Effector memory CD4-positive, alpha-beta T cell (primary cell): Measurements from ENCODE around the gene C1QTNF12.

Experiments
- DNase-seq, 3 donors: peaks; one replicate each; pipeline ENCODE4 v3.0.0-alpha.2; 2020
- H3K27ac ChIP-seq: 2 replicates; pipeline ENCODE4 v1.7.0; 2013; ENCODE audit warnings: mild to moderate bottlenecking, low read length, moderate library complexity; ENCODE audit not compliant: insufficient read depth, poor library complexity, severe bottlenecking
- H3K27me3 ChIP-seq: replicated peaks from 2 replicates; pipeline ENCODE4 v1.7.0; 2013; ENCODE audit warnings: mild to moderate bottlenecking, low read length; ENCODE audit not compliant: insufficient read depth, control insufficient read depth, poor library complexity, severe bottlenecking
- H3K36me3 ChIP-seq: 2 replicates; pipeline ENCODE4 v1.7.0; 2013; ENCODE audit warnings: mild to moderate bottlenecking, low read length, moderate library complexity; ENCODE audit not compliant: control insufficient read depth, insufficient read depth
- H3K4me1 ChIP-seq: 2 replicates; pipeline ENCODE4 v1.7.0; 2013; ENCODE audit warnings: low read length, mild to moderate bottlenecking; ENCODE audit not compliant: control insufficient read depth, insufficient read depth, poor library complexity, severe bottlenecking
- H3K4me3 ChIP-seq: 2 replicates; pipeline ENCODE4 v1.7.0; 2013; ENCODE audit warnings: low read length, low read depth, mild to moderate bottlenecking; ENCODE audit not compliant: insufficient read depth, poor library complexity, severe bottlenecking
- H3K9me3 ChIP-seq: 2 replicates; pipeline ENCODE4 v1.7.0; 2013; ENCODE audit warnings: mild to moderate bottlenecking, low read length, moderate library complexity; ENCODE audit not compliant: control insufficient read depth
- total RNA-seq, 3 donors: gene quantifications; one replicate each; lab custom pipeline; 2026; lab: John Stamatoyannopoulos, UW

Gene C1QTNF12
- 0.52 to 1.1 (median 0.58) reads per million in 3 donors for total RNA-seq

- no peaks in the 10 kb centered on the region for H3K36me3 ChIP-seq
- H3K4me3 ChIP-seq: no peak within 1 kb of the TSS
- DNase-seq: no peak
- H3K4me1 ChIP-seq: peaks cover 20% of the 10 kb centered on the region
- H3K27ac ChIP-seq: no peak within 1 kb of the TSS
- H3K9me3 ChIP-seq: no peaks in the 10 kb centered on the region
- peaks cover 13% of the 10 kb centered on the region for H3K27me3 ChIP-seq
Observed at GRCh38 chr1:1246577-1247340, at the start of gene C1QTNF12. Gene C1QTNF12 (minus strand): TSS chr1:1246722. CDS start chr1:1246690, 32 bp downstream.

- DNase-seq: no peak
- no peak overlapping the region for H3K27ac ChIP-seq
- no peaks in the 10 kb centered on the region for H3K9me3 ChIP-seq
- no peaks in the 10 kb centered on the region for H3K4me1 ChIP-seq
- H3K36me3 ChIP-seq: no peaks in the 10 kb centered on the region
- no peak overlapping the region for H3K4me3 ChIP-seq
- no peaks in the 10 kb centered on the region for H3K27me3 ChIP-seq
Observed at GRCh38 chr1:1295154-1295923, 48.8 kb upstream of the C1QTNF12 start.

- Histone ChIP-seq H3K4me3 (no peak overlapping the region), H3K27me3 (no peaks in the 10 kb centered on the region), H3K9me3 (no peaks in the 10 kb centered on the region), H3K27ac (no peak overlapping the region), H3K36me3 (no peaks in the 10 kb centered on the region), H3K4me1 (no peaks in the 10 kb centered on the region)
- no peak for DNase-seq
Observed at GRCh38 chr1:1294250-1294890, 47.8 kb upstream of the C1QTNF12 start.

GRCh38 chr1:1293263-1294249, 47.0 kb upstream of the C1QTNF12 start:
- Histone ChIP-seq H3K27ac (no peak overlapping the region), H3K9me3 (no peaks in the 10 kb centered on the region), H3K36me3 (no peaks in the 10 kb centered on the region), H3K27me3 (no peaks in the 10 kb centered on the region), H3K4me1 (no peaks in the 10 kb centered on the region), H3K4me3 (no peak overlapping the region)
- DNase-seq: no peak

GRCh38 chr1:1292851-1293250, 46.3 kb upstream of the C1QTNF12 start:
- H3K36me3 ChIP-seq: no peaks in the 10 kb centered on the region
- H3K9me3 ChIP-seq: no peaks in the 10 kb centered on the region
- H3K27ac ChIP-seq: no peak overlapping the region
- H3K4me1 ChIP-seq: no peaks in the 10 kb centered on the region
- no peak for DNase-seq
- no peak overlapping the region for H3K4me3 ChIP-seq
- H3K27me3 ChIP-seq: no peaks in the 10 kb centered on the region

GRCh38 chr1:1292442-1292779, 45.9 kb upstream of the C1QTNF12 start:
- H3K4me3 ChIP-seq: no peak overlapping the region
- no peaks in the 10 kb centered on the region for H3K36me3 ChIP-seq
- no peaks in the 10 kb centered on the region for H3K4me1 ChIP-seq
- H3K27ac ChIP-seq: no peak overlapping the region
- H3K27me3 ChIP-seq: no peaks in the 10 kb centered on the region
- H3K9me3 ChIP-seq: no peaks in the 10 kb centered on the region
- no peak for DNase-seq

GRCh38 chr1:1291548-1292441, 45.3 kb upstream of the C1QTNF12 start:
- H3K36me3 ChIP-seq: no peaks in the 10 kb centered on the region
- H3K9me3 ChIP-seq: no peaks in the 10 kb centered on the region
- no peaks in the 10 kb centered on the region for H3K27me3 ChIP-seq
- H3K4me3 ChIP-seq: no peak overlapping the region
- no peaks in the 10 kb centered on the region for H3K4me1 ChIP-seq
- DNase-seq: peak; percentile 24 to 48 (median 36)
- no peak overlapping the region for H3K27ac ChIP-seq

- DNase-seq: no peak
- no peaks in the 10 kb centered on the region for H3K27me3 ChIP-seq
- H3K4me3 ChIP-seq: no peak overlapping the region
- no peaks in the 10 kb centered on the region for H3K9me3 ChIP-seq
- H3K4me1 ChIP-seq: no peaks in the 10 kb centered on the region
- H3K36me3 ChIP-seq: no peaks in the 10 kb centered on the region
- no peak overlapping the region for H3K27ac ChIP-seq
Observed at GRCh38 chr1:1291023-1291528, 44.6 kb upstream of the C1QTNF12 start.
